Measurements from ENCODE around the gene CTSF.
"Not testable (repeated sequence)": the region's sequence is repeated elsewhere in the genome, so short reads cannot be mapped to it uniquely, and the experiment has no call there.

The CTSF gene

GRCh38 chr11:66556086-66556485 is 12.3 kb downstream of the CTSF start:
- DNase-seq = no peak

GRCh38 chr11:66555416-66555815 is 13.0 kb downstream of the CTSF start:
- no peak for DNase-seq

- DNase-seq = no peak
Observed at GRCh38 chr11:66554602-66555001, 13.8 kb downstream of the CTSF start.

GRCh38 chr11:66550887-66551286 is 17.5 kb downstream of the CTSF start:
- DNase-seq = no peak

GRCh38 chr11:66549696-66550095 is 18.7 kb downstream of the CTSF start:
- no peak for DNase-seq

- no peak for DNase-seq
Observed at GRCh38 chr11:66548774-66549630, 19.4 kb downstream of the CTSF start.

GRCh38 chr11:66548041-66548440 is 20.4 kb downstream of the CTSF start:
- no peak for DNase-seq

- DNase-seq = no peak
Observed at GRCh38 chr11:66547662-66548009, 20.8 kb downstream of the CTSF start.

- no peak for DNase-seq
Observed at GRCh38 chr11:66546966-66547661, 21.3 kb downstream of the CTSF start.

GRCh38 chr11:66546368-66546965 is 21.9 kb downstream of the CTSF start, which contains the start of gene ACTN3:
Gene ACTN3, plus strand, starts transcription at chr11:66546903. Its CDS starts 35 bp downstream, at chr11:66546938.
- DNase-seq = no peak

GRCh38 chr11:66545701-66546367 is 22.6 kb downstream of the CTSF start, which contains the start of gene ZDHHC24:
Gene ZDHHC24, minus strand, starts transcription at chr11:66546048. Its CDS starts 45 bp downstream, at chr11:66546003.
- peak; percentile 99 for DNase-seq

GRCh38 chr11:66544952-66545351 is 23.5 kb downstream of the CTSF start:
- peak; percentile 35 for DNase-seq

GRCh38 chr11:66543263-66544107 is 24.9 kb downstream of the CTSF start:
- peak; percentile 57 for DNase-seq

GRCh38 chr11:66542362-66542761 is 26.0 kb downstream of the CTSF start:
- no peak for DNase-seq

GRCh38 chr11:66541892-66542291 is 26.5 kb downstream of the CTSF start:
- no peak for DNase-seq

GRCh38 chr11:66540598-66540997 is 27.8 kb downstream of the CTSF start:
- DNase-seq = not testable (repeated sequence)

GRCh38 chr11:66539870-66540213 is 28.6 kb downstream of the CTSF start:
- DNase-seq = no peak

- no peak for DNase-seq
Observed at GRCh38 chr11:66539170-66539869, 29.1 kb downstream of the CTSF start.

GRCh38 chr11:66532784-66533183 is 35.6 kb downstream of the CTSF start:
- DNase-seq = no peak

GRCh38 chr11:66531841-66532240 is 36.6 kb downstream of the CTSF start:
- no peak for DNase-seq

- DNase-seq = no peak
Observed at GRCh38 chr11:66530927-66531709, 37.3 kb downstream of the CTSF start.

Data from RPMI8226 (cell line).